Esophagus squamous epithelium (tissue), 5 donors: Measurements from ENCODE around the gene APBB1IP. TPM values are rescaled to one million over a fixed set of nuclear protein-coding genes. Genes with fewer than 3 reads are reported as not detected.

Experiments used
- DNase-seq: peaks from one replicate; lab custom pipeline; 2025; lab: John Stamatoyannopoulos, UW
- H3K27ac ChIP-seq, 4 donors: fragments of 200-600 bp; sonication (generic); one replicate each; pipeline ENCODE4 v1.5.1; 2016 to 2019; ENCODE audit warnings: mild to moderate bottlenecking in 1 of 4
- H3K27me3 ChIP-seq, 4 donors: fragments of 200-600 bp; sonication (generic); 1 replicate in 3 of 4; 2 replicates in 1 of 4; pipeline versions ENCODE4 v1.5.1 to v1.6.0; 2017 to 2021; ENCODE audit warnings: antibody characterized with exemption in 1 of 4
- H3K36me3 ChIP-seq, 3 donors: fragments of 200-600 bp; sonication (generic); one replicate each; pipeline ENCODE4 v1.5.1; 2016 to 2019
- H3K4me1 ChIP-seq, 3 donors: fragments of 200-600 bp; sonication (generic); one replicate each; pipeline ENCODE4 v1.5.1; 2017 to 2019
- H3K4me3 ChIP-seq, 4 donors: fragments of 200-600 bp; sonication (generic); 1 replicate in 3 of 4; 2 replicates in 1 of 4; pipeline ENCODE4 v1.5.1; 2016 to 2019; ENCODE audit warnings: mild to moderate bottlenecking in 2 of 4, moderate library complexity in 1 of 4
- H3K9me3 ChIP-seq, 3 donors: fragments of 200-600 bp; sonication (generic); one replicate each; pipeline ENCODE4 v1.5.1; 2016 to 2019
- CTCF ChIP-seq, 6 experiments: fragments of 450-650 bp in 4 of 6; fragments of 200-600 bp in 2 of 6; sonication (generic) in 2 of 6; IDR thresholded peaks; one replicate each; pipeline ENCODE4 v1.5.1; 2016 to 2019; ENCODE audit warnings: antibody characterized with exemption in 6 of 6, mild to moderate bottlenecking in 4 of 6, moderate library complexity in 4 of 6
- POLR2A ChIP-seq, 4 donors: fragments of 450-650 bp; IDR thresholded peaks; one replicate each; pipeline ENCODE4 v1.6.1; 2017; ENCODE audit warnings: antibody characterized with exemption in 4 of 4, mild to moderate bottlenecking in 4 of 4, moderate library complexity in 3 of 4
- WGBS, 2 donors: methylation state at CpG; one replicate each; pipeline ENCODE4 v1.1.5; 2018; 5-methylcytosine and 5-hydroxymethylcytosine counted together
- intact Hi-C: fragments of 100-400 bp; cut with DNase I; formaldehyde crosslinking; loops from one replicate; pipeline ENCODE4 v1.15.0; 2022
- total RNA-seq, 4 donors: library from RNA; depleted of rRNA; stranded (reverse); fragments of >200 nt; gene quantifications; one replicate each; pipeline ENCODE4 v1.1.0, GENCODE V29; 2016
- donor health status: DM: yes; HTN: yes; CAD: no.

Gene APBB1IP
- total RNA-seq, 4 donors from 2014 or later: 0.45 to 5.5 (median 1.7) TPM

- Histone ChIP-seq H3K36me3 (no peaks in the 10 kb centered on the region), H3K4me3 (no peak overlapping the region), H3K27ac (no peak overlapping the region), H3K4me1 (no peaks in the 10 kb centered on the region), H3K9me3 (no peaks in the 10 kb centered on the region), H3K27me3 (no peaks in the 10 kb centered on the region)
- TF ChIP-seq CTCF (IDR thresholded peaks at IDR 0.05): no peak
- no peak for TF ChIP-seq POLR2A (IDR thresholded peaks at IDR 0.05)
- no peak for DNase-seq
- intact Hi-C loops: no loop called here
- 36 to 57% methylated on average over 3 of the region's 3 CpGs for WGBS, 2 donors
Measured at GRCh38 chr10:26525586-26525985, 87.4 kb downstream of the APBB1IP start.

GRCh38 chr10:26527018-26527417 is 88.9 kb downstream of the APBB1IP start:
- Histone ChIP-seq H3K27ac (no peak overlapping the region), H3K4me3 (no peak overlapping the region), H3K27me3 (no peaks in the 10 kb centered on the region), H3K9me3 (no peaks in the 10 kb centered on the region), H3K36me3 (no peaks in the 10 kb centered on the region), H3K4me1 (no peaks in the 10 kb centered on the region)
- intact Hi-C loops: no loop called here
- no peak for DNase-seq
- WGBS, 2 donors: 69 to 94% methylated on average over 2 of the region's 2 CpGs
- TF ChIP-seq POLR2A (IDR thresholded peaks at IDR 0.05) (no peak), CTCF (IDR thresholded peaks at IDR 0.05) (no peak)

GRCh38 chr10:26528048-26528447 is 89.9 kb downstream of the APBB1IP start:
- no peaks in the 10 kb centered on the region for H3K27me3 ChIP-seq
- no peaks in the 10 kb centered on the region for H3K36me3 ChIP-seq
- no peaks in the 10 kb centered on the region for H3K4me1 ChIP-seq
- intact Hi-C loops: no loop called here
- TF ChIP-seq CTCF (IDR thresholded peaks at IDR 0.05) (no peak), POLR2A (IDR thresholded peaks at IDR 0.05) (no peak)
- H3K27ac ChIP-seq: no peak overlapping the region
- WGBS, 2 donors: 62 to 66% methylated on average over 5 of the region's 5 CpGs
- no peaks in the 10 kb centered on the region for H3K9me3 ChIP-seq
- H3K4me3 ChIP-seq: no peak overlapping the region
- DNase-seq: no peak

- DNase-seq: no peak
- no peaks in the 10 kb centered on the region for H3K4me1 ChIP-seq
- no peaks in the 10 kb centered on the region for H3K27me3 ChIP-seq
- intact Hi-C loops: no loop called here
- WGBS, 2 donors: 67 to 85% methylated on average over 10 of the region's 10 CpGs
- H3K36me3 ChIP-seq: no peaks in the 10 kb centered on the region
- TF ChIP-seq POLR2A (IDR thresholded peaks at IDR 0.05) (no peak), CTCF (IDR thresholded peaks at IDR 0.05) (no peak)
- no peak overlapping the region for H3K4me3 ChIP-seq
- no peaks in the 10 kb centered on the region for H3K9me3 ChIP-seq
- H3K27ac ChIP-seq: no peak overlapping the region
Measured at GRCh38 chr10:26528715-26529393, 90.7 kb downstream of the APBB1IP start.

- TF ChIP-seq CTCF (IDR thresholded peaks at IDR 0.05): no peak
- no peak for TF ChIP-seq POLR2A (IDR thresholded peaks at IDR 0.05)
- H3K27me3 ChIP-seq: no peaks in the 10 kb centered on the region
- WGBS, 2 donors: 69 to 77% methylated on average over 6 to 7 of the region's 7 CpGs
- no peaks in the 10 kb centered on the region for H3K4me1 ChIP-seq
- no peak overlapping the region for H3K27ac ChIP-seq
- intact Hi-C loops: no loop called here
- no peak overlapping the region for H3K4me3 ChIP-seq
- peaks cover 0 to 3% (median 0%) of the 10 kb centered on the region in 3 donors for H3K36me3 ChIP-seq
- H3K9me3 ChIP-seq: no peaks in the 10 kb centered on the region
- no peak for DNase-seq
Measured at GRCh38 chr10:26534384-26534783, 96.2 kb downstream of the APBB1IP start.
